ENCODE measurements around the gene GRIN2A.

DNA sequence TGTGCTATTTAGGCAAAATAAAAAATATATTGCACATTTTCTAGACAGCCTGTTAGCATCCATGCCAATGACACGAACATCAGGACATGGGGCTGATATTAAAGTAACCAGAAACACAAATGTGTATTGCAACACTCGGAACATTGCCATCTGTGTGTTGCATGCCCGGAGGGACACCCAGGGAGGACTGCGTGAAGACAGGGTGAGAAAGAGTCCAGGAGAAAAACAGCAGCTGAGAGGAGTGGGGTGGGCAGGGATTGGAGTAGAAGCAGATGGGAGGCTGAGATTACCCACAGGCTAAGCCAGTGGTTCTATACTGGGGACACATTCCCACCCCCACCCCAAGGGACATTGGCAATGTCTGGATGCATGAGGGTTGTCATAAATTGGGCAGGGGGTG lies 114.8 kb downstream of the GRIN2A start:
- TF ChIP-seq EZH2phosphoT487 (IDR thresholded peaks at IDR 0.05; ENCODE audit: insufficient read depth, low read depth) (no peak), EZH2 (IDR thresholded peaks at IDR 0.05; ENCODE audit: insufficient read depth, poor library complexity, severe bottlenecking) (no peak)

Data from GM23248 (cell line).